H1 (cell line): ENCODE measurements around the gene LLPH. TPM values are rescaled to one million over a fixed set of nuclear protein-coding genes. Genes with fewer than 3 reads are reported as not detected.

Experiments used
- CTCF ChIA-PET: fragments of 300-600 bp; sonication (Branson Sonifier 250); formaldehyde crosslinking; loops from one replicate; lab custom pipeline; 2021; ENCODE audit not compliant: partially characterized antibody; lab: Charles Lee
- POLR2A ChIA-PET: fragments of 300-600 bp; sonication (Branson Sonifier 250); formaldehyde crosslinking; loops from one replicate; lab custom pipeline; 2021; ENCODE audit warnings: inconsistent platforms; ENCODE audit not compliant: partially characterized antibody; lab: Charles Lee
- DNase-seq, 2 experiments: peaks; one replicate each; pipeline versions ENCODE4 v3.0.0 to v3.0.0-alpha.2; 2010 to 2022; ENCODE audit warnings: low spot score in 2 of 2, low read depth in 1 of 2, mixed read lengths in 1 of 2
- FAIRE-seq: peaks from 2 replicates; lab custom pipeline; 2011; peaks lifted over from hg19 to GRCh38; lab: Jason Lieb, UNC
- H2AFZ ChIP-seq: 2 replicates; pipeline ENCODE4 v1.8.1; 2012; ENCODE audit warnings: low read length, inconsistent platforms
- H2AK5ac ChIP-seq: 2 replicates; pipeline ENCODE4 v1.6.1; 2013; ENCODE audit warnings: low read depth, low read length
- H2BK120ac ChIP-seq: replicated peaks from 2 replicates; pipeline ENCODE3; 2013; ENCODE audit warnings: low read depth, low read length, inconsistent platforms
- H2BK12ac ChIP-seq: 2 replicates; pipeline ENCODE4 v1.6.1; 2013; ENCODE audit warnings: low read depth, low read length
- H2BK15ac ChIP-seq: 2 replicates; pipeline ENCODE4 v1.6.1; 2013; ENCODE audit warnings: low read length
- H2BK20ac ChIP-seq: 2 replicates; pipeline ENCODE4 v1.6.1; 2013; ENCODE audit warnings: low read length
- H2BK5ac ChIP-seq: 2 replicates; pipeline ENCODE4 v1.6.1; 2013; ENCODE audit warnings: low read depth, low read length
- H3K14ac ChIP-seq: 2 replicates; pipeline ENCODE4 v1.6.1; 2013; ENCODE audit warnings: inconsistent platforms; ENCODE audit not compliant: insufficient read length
- H3K18ac ChIP-seq: 2 replicates; pipeline ENCODE4 v1.6.1; 2013; ENCODE audit warnings: low read length; ENCODE audit errors: extremely low read depth
- H3K23ac ChIP-seq: 2 replicates; pipeline ENCODE4 v1.6.1; 2013; ENCODE audit warnings: inconsistent platforms; ENCODE audit not compliant: insufficient read length
- H3K23me2 ChIP-seq: 2 replicates; pipeline ENCODE4 v1.6.1; 2013; ENCODE audit warnings: low read depth, low read length
- H3K27ac ChIP-seq: 2 replicates; pipeline ENCODE4 v1.6.1; 2011; ENCODE audit warnings: low read depth, low read length, inconsistent platforms
- H3K27me3 ChIP-seq, 4 experiments: replicated peaks in 1 of 4; 1 replicate in 1 of 4; 2 replicates in 3 of 4; pipeline versions ENCODE4 v1.6.1 to v1.8.1; 2011 to 2013; ENCODE audit warnings: low read length in 3 of 4, mild to moderate bottlenecking in 3 of 4, inconsistent platforms in 2 of 4, mixed read lengths in 2 of 4, moderate library complexity in 1 of 4; ENCODE audit not compliant: control insufficient read depth in 3 of 4, insufficient read depth in 3 of 4; ENCODE audit errors: extremely low read depth in 1 of 4
- H3K36me3 ChIP-seq, 4 experiments: 2 replicates each; pipeline versions ENCODE4 v1.6.1 to v1.8.1; 2011 to 2013; ENCODE audit warnings: mild to moderate bottlenecking in 4 of 4, low read length in 3 of 4, moderate library complexity in 2 of 4, control low read depth in 1 of 4, inconsistent platforms in 1 of 4; ENCODE audit not compliant: insufficient read depth in 4 of 4, control insufficient read depth in 2 of 4
- H3K4ac ChIP-seq: replicated peaks from 2 replicates; pipeline ENCODE3; 2013; ENCODE audit warnings: low read length, low read depth, mixed read lengths, inconsistent platforms; ENCODE audit not compliant: insufficient read length
- H3K4me1 ChIP-seq, 4 experiments: replicated peaks in 1 of 4; 1 replicate in 1 of 4; 2 replicates in 3 of 4; pipeline versions ENCODE4 v1.6.1 to v1.8.1; 2011 to 2013; ENCODE audit warnings: low read length in 3 of 4, inconsistent platforms in 2 of 4, mixed read lengths in 1 of 4; ENCODE audit not compliant: insufficient read depth in 4 of 4, control insufficient read depth in 3 of 4
- H3K4me2 ChIP-seq, 2 experiments: 2 replicates each; pipeline versions ENCODE4 v1.6.1 to v1.8.1; 2011 to 2013; ENCODE audit warnings: low read depth in 2 of 2, low read length in 2 of 2, control low read depth in 1 of 2, inconsistent platforms in 1 of 2, mild to moderate bottlenecking in 1 of 2; ENCODE audit not compliant: insufficient read depth in 1 of 2
- H3K4me3 ChIP-seq, 4 experiments: fragments of 200-600, 300-600 bp in 1 of 4; sonication (generic), shearing (Covaris generic), sonication (Bioruptor Twin) in 1 of 4; 2 replicates each; pipeline versions ENCODE4 v1.5.1 to v1.8.1; 2011 to 2016; ENCODE audit warnings: low read length in 4 of 4, low read depth in 3 of 4, control low read depth in 2 of 4, inconsistent platforms in 2 of 4, mild to moderate bottlenecking in 2 of 4, mixed read lengths in 1 of 4, moderate library complexity in 1 of 4; ENCODE audit not compliant: insufficient read depth in 2 of 4; ENCODE audit errors: extremely low read depth in 1 of 4
- H3K56ac ChIP-seq: replicated peaks from 2 replicates; pipeline ENCODE3; 2013; ENCODE audit warnings: low read depth, mild to moderate bottlenecking, mixed read lengths, low read length, inconsistent platforms; ENCODE audit not compliant: insufficient read length
- H3K79me1 ChIP-seq: 2 replicates; pipeline ENCODE4 v1.6.1; 2013; ENCODE audit warnings: low read depth, low read length, control low read depth
- H3K79me2 ChIP-seq, 2 experiments: 2 replicates each; pipeline versions ENCODE4 v1.6.1 to v1.8.1; 2012 to 2013; ENCODE audit warnings: low read length in 2 of 2, mild to moderate bottlenecking in 2 of 2, inconsistent platforms in 1 of 2; ENCODE audit not compliant: insufficient read depth in 2 of 2, control insufficient read depth in 1 of 2
- H3K9ac ChIP-seq, 4 experiments: replicated peaks in 1 of 4; 1 replicate in 1 of 4; 2 replicates in 3 of 4; pipeline versions ENCODE4 v1.6.1 to v1.8.1; 2011 to 2013; ENCODE audit warnings: low read depth in 3 of 4, low read length in 3 of 4, control low read depth in 2 of 4, mild to moderate bottlenecking in 2 of 4, moderate library complexity in 2 of 4, inconsistent platforms in 1 of 4; ENCODE audit errors: extremely low read depth in 1 of 4
- H3K9me3 ChIP-seq, 2 experiments: 2 replicates each; pipeline versions ENCODE4 v1.6.1 to v1.8.1; 2012 to 2013; ENCODE audit warnings: mild to moderate bottlenecking in 2 of 2, moderate library complexity in 2 of 2, control low read depth in 1 of 2, inconsistent platforms in 1 of 2, low read depth in 1 of 2, low read length in 1 of 2, mixed read lengths in 1 of 2; ENCODE audit not compliant: insufficient read depth in 2 of 2
- H4K20me1 ChIP-seq, 2 experiments: replicated peaks in 1 of 2; 2 replicates each; pipeline versions ENCODE3 to v1.8.1; 2011 to 2013; ENCODE audit warnings: inconsistent platforms in 2 of 2, low read length in 2 of 2, mild to moderate bottlenecking in 1 of 2; ENCODE audit not compliant: insufficient read depth in 2 of 2, control insufficient read depth in 1 of 2
- H4K5ac ChIP-seq: 2 replicates; pipeline ENCODE4 v1.6.1; 2013; ENCODE audit warnings: low read length, low read depth, mixed read lengths, inconsistent platforms; ENCODE audit not compliant: insufficient read length
- H4K8ac ChIP-seq: 2 replicates; pipeline ENCODE4 v1.8.0; 2013; ENCODE audit warnings: mild to moderate bottlenecking, moderate library complexity, low read length, inconsistent platforms; ENCODE audit not compliant: insufficient read depth; ENCODE audit errors: extremely low read depth
- H4K91ac ChIP-seq: replicated peaks from 2 replicates; pipeline ENCODE3; 2013; ENCODE audit warnings: low read length, mixed read lengths, inconsistent platforms; ENCODE audit not compliant: insufficient read length
- E2F6 ChIP-seq: IDR thresholded peaks from 2 replicates; pipeline ENCODE4 v1.6.1; 2012; ENCODE audit warnings: inconsistent platforms
- EP300 ChIP-seq, 2 experiments: IDR thresholded peaks; 1 replicate in 1 of 2; 2 replicates in 1 of 2; pipeline ENCODE4 v1.6.1; 2011 to 2012; ENCODE audit warnings: low read depth in 2 of 2, low read length in 2 of 2, mild to moderate bottlenecking in 2 of 2, borderline replicate concordance in 1 of 2, inconsistent platforms in 1 of 2, moderate library complexity in 1 of 2
- GTF2F1 ChIP-seq: IDR thresholded peaks from 2 replicates; pipeline ENCODE4 v1.6.1; 2012; ENCODE audit warnings: low read depth, low read length, improper control_type of control experiment, borderline replicate concordance
- PHF8 ChIP-seq: fragments of 200-600 bp; sonication (generic); conservative IDR thresholded peaks from 2 replicates; pipeline ENCODE4 v1.7.1; 2012; ENCODE audit warnings: low read depth, mild to moderate bottlenecking, inconsistent platforms, low read length, moderate library complexity
- POLR2AphosphoS5 ChIP-seq: IDR thresholded peaks from 2 replicates; pipeline ENCODE4 v1.6.1; 2011; ENCODE audit warnings: low read depth, low read length
- SIN3A ChIP-seq, 2 experiments: IDR thresholded peaks in 1 of 2; conservative IDR thresholded peaks in 1 of 2; 2 replicates each; pipeline ENCODE4 v1.6.1; 2011 to 2012; ENCODE audit warnings: low read length in 2 of 2, improper control_type of control experiment in 1 of 2, low read depth in 1 of 2, mild to moderate bottlenecking in 1 of 2
- WGBS, 2 experiments: shearing (Covaris generic) in 1 of 2; methylation state at CpG; one replicate each; pipeline versions ENCODE4 v1.1.6 to v1.1.7; 2013 to 2015; ENCODE audit warnings: low lambda C conversion rate in 2 of 2, mixed read lengths in 2 of 2, inconsistent platforms in 1 of 2, low coverage in 1 of 2, missing lambda C conversion rate in 1 of 2; ENCODE audit not compliant: insufficient replicate concordance in 2 of 2, insufficient coverage in 1 of 2, insufficient read length in 1 of 2; ENCODE audit errors: extremely low coverage in 1 of 2, missing lambda C conversion rate in 1 of 2; 5-methylcytosine and 5-hydroxymethylcytosine counted together
- polyA plus RNA-seq, 7 experiments: library from polyadenylated mRNA; depleted of rRNA in 3 of 7; stranded (reverse) in 5 of 7; unstranded in 2 of 7; fragments of >200 nt in 5 of 7; fragments of 200-250 nt in 2 of 7; gene quantifications; 1 replicate in 5 of 7; 2 replicates in 1 of 7; 4 replicates in 1 of 7; pipeline versions ENCODE4 v1.2.1 to v1.2.3, GENCODE V29; 2011 to 2013; ENCODE audit warnings: missing spikeins in 2 of 7, mixed read lengths in 2 of 7
- total RNA-seq: library from RNA; stranded (reverse); fragmentation: NEBNext Ultra II Directional; extraction: Animal tissue kit (Norgen Biotek cat#: 25700); gene quantifications from 2 replicates; pipeline ENCODE4 v1.2.1, GENCODE V29; 2021

Gene LLPH
- total and polyA plus RNA-seq, 2 of the 8 experiments (the other 6 are each of a cell fraction or from before 2014, with no cell fraction given), result 2.3 to 31.3 TPM

GRCh38 chr12:66108386-66108785 is 22.2 kb downstream of the LLPH start:
- no peak overlapping the region for H3K18ac ChIP-seq
- H2BK12ac ChIP-seq, result no peak overlapping the region
- no peak overlapping the region for H3K14ac ChIP-seq
- no peak overlapping the region for H3K27ac ChIP-seq
- H3K4me2 ChIP-seq, result no peak overlapping the region
- no peak overlapping the region for H2BK20ac ChIP-seq
- no peaks in the 10 kb centered on the region for H3K36me3 ChIP-seq
- H3K4me1 ChIP-seq, result peaks cover 0 to 3% (median 0%) of the 10 kb centered on the region in 4 experiments; a peak in 1 of 7 replicates
- TF ChIP-seq SIN3A (conservative IDR thresholded peaks at IDR 0.05 in 1 of 2, IDR thresholded peaks at IDR 0.05 in 1 of 2; ENCODE audit: low read depth in 1 of 2, low read length in 2 of 2) (no peak), E2F6 (no peak), GTF2F1 (no peak), PHF8 (no peak), POLR2AphosphoS5 (no peak), EP300 (IDR thresholded peaks at IDR 0.05; ENCODE audit: borderline replicate concordance in 1 of 2, low read depth in 2 of 2, low read length in 2 of 2) (no peak)
- H3K9ac ChIP-seq, result no peak overlapping the region
- H2AFZ ChIP-seq, result no peak overlapping the region
- no peak overlapping the region for H3K4ac ChIP-seq
- ChIA-PET POLR2A (no interaction called here), CTCF (interaction anchor here (0.6 to 4.5 kb wide), 10 partner anchors 10 to 809 kb away, joined by 3 to 41 read pairs (median 3); no protein-coding TSS in a partner anchor)
- 86% methylated on average over 1 of the region's 1 CpG; no CpG with 5 or more reads in 1 of the 2 experiments for WGBS, 2 experiments
- no peaks in the 10 kb centered on the region for H4K20me1 ChIP-seq
- H3K23ac ChIP-seq, result no peak overlapping the region
- H3K56ac ChIP-seq, result no peak overlapping the region
- H2BK5ac ChIP-seq, result no peak overlapping the region
- FAIRE-seq (no peak), DNase-seq (no peak)
- H3K4me3 ChIP-seq, result no peak overlapping the region
- no peaks in the 10 kb centered on the region for H3K79me2 ChIP-seq
- no peak overlapping the region for H2BK15ac ChIP-seq
- no peaks in the 10 kb centered on the region for H3K23me2 ChIP-seq
- H3K9me3 ChIP-seq, result no peaks in the 10 kb centered on the region
- H3K27me3 ChIP-seq, result peaks cover 0 to 1% (median 0%) of the 10 kb centered on the region in 4 experiments; a peak in 1 of 7 replicates
- no peak overlapping the region for H4K91ac ChIP-seq
- H4K5ac ChIP-seq, result no peak overlapping the region
- no peak overlapping the region for H4K8ac ChIP-seq
- H2AK5ac ChIP-seq, result no peak overlapping the region
- H2BK120ac ChIP-seq, result no peak overlapping the region
- H3K79me1 ChIP-seq, result no peaks in the 10 kb centered on the region
